Measurements from ENCODE around the gene DUOX1. TPM values are rescaled to one million over a fixed set of nuclear protein-coding genes. Genes with fewer than 3 reads are reported as not detected.

Gene DUOX1
- total and polyA plus RNA-seq, 7 experiments from 2014 or later, result 0.05 to 2.0 (median 0.76) TPM; not detected in 3

DNA sequence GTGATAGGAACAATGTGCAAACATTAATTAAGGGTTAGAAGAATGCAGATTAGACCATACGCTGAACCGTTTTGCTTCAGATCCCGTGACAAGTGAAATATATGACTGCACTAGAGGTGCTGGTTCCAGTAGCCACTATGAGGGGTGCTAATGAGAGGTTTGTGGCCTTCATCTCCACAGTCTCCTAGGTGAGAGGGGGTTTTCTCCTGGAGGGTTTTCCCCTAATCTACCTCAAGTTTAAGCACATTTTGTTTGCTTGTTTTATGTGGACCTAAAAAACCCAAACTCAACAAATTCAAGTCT is 71.7 kb downstream of the DUOX1 start:
- intact Hi-C loops (cut with micrococcal nuclease), result loop anchor here (2.0 to 10.0 kb wide), 6 partner anchors 77 to 913 kb away; partner anchors contain the start of genes CTDSPL2 (in 1 of the 2), DUOX1 (in 1 of the 2), DUOXA1 (in 1 of the 2) and GOLM2 (in 1 of the 2)
- H3K27me3 ChIP-seq (ENCODE audit: control insufficient read depth in 2 of 2, insufficient read depth in 2 of 2, low read length in 2 of 2), result no peaks in the 10 kb centered on the region
- peak overlapping the region; percentile 90 for H3K27ac ChIP-seq (ENCODE audit: low read depth, low read length)
- Mint-ChIP-seq H3K36me3 (peaks cover 0 to 5% (median 0%) of the 10 kb centered on the region in 5 donors), H3K4me3 (no peak overlapping the region), H3K27ac (no peak overlapping the region), H3K27me3 (peaks cover 0 to 22% (median 0%) of the 10 kb centered on the region in 5 donors), H3K4me1 (peaks cover 0 to 23% (median 10%) of the 10 kb centered on the region in 7 donors), H3K9me3 (peaks cover 0 to 16% (median 0%) of the 10 kb centered on the region in 11 donors)
- peak overlapping the region; percentile 69 for H3K4me3 ChIP-seq (ENCODE audit: low read length)
- H3K36me3 ChIP-seq (ENCODE audit: control insufficient read depth in 2 of 3, insufficient read depth in 3 of 3, low read length in 3 of 3), result no peaks in the 10 kb centered on the region
- POLR2A ChIA-PET, result interaction anchor here (0.5 to 8.8 kb wide), 12 partner anchors 8 to 793 kb away, joined by 3 to 177 read pairs (median 10); partner anchors contain the start of genes BLOC1S6, EIF3J and SHF
- DNase-seq, result peak in 1 of 9 donors; percentile 24
- H3K4me1 ChIP-seq (ENCODE audit: control insufficient read depth in 2 of 2, insufficient read depth in 2 of 2, low read length in 2 of 2), result peaks cover 9 to 10% of the 10 kb centered on the region in 2 donors
- no peaks in the 10 kb centered on the region for H3K9me3 ChIP-seq (ENCODE audit: control insufficient read depth in 2 of 3, low read length in 3 of 3)
- CTCF ChIA-PET, result interaction anchor here (1.1 to 2.3 kb wide), 5 partner anchors 11 to 201 kb away, joined by 3 to 10 read pairs (median 7); a partner anchor contains a TSS
- no peak for ATAC-seq

DNA sequence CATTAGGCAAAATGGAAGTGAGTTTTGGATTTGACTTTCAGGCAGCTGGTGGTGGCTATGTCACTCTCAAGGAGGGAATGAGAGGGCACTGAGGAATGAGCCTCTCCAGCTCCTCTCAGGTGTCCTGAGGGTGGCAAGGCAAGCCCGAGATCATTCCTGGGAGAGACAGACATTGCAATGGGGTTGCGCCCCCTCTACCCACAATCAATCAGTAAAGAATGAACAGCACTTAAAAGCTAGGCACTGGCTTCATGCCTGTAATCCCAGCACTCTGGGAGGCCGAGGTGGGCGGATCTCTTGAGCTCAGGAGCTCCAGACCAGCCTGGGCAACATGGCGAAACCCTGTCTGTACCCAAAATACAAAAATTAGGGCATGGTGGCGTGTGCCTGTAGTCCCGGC is 72.1 kb downstream of the DUOX1 start:
- no peak for DNase-seq
- no peak overlapping the region for H3K4me3 ChIP-seq (ENCODE audit: low read length)
- intact Hi-C loops (cut with micrococcal nuclease), result loop anchor here (2.0 to 10.0 kb wide), 6 partner anchors 77 to 913 kb away; partner anchors contain the start of genes CTDSPL2 (in 1 of the 2), DUOX1 (in 1 of the 2), DUOXA1 (in 1 of the 2) and GOLM2 (in 1 of the 2)
- Mint-ChIP-seq H3K27me3 (peaks cover 0 to 24% (median 3%) of the 10 kb centered on the region in 5 donors), H3K9me3 (peaks cover 0 to 16% (median 0%) of the 10 kb centered on the region in 11 donors), H3K4me3 (no peak overlapping the region), H3K36me3 (peaks cover 0 to 5% (median 0%) of the 10 kb centered on the region in 5 donors), H3K4me1 (peaks cover 0 to 23% (median 10%) of the 10 kb centered on the region in 7 donors), H3K27ac (no peak overlapping the region)
- H3K27ac ChIP-seq (ENCODE audit: low read depth, low read length), result peak overlapping the region; percentile 90
- H3K27me3 ChIP-seq (ENCODE audit: control insufficient read depth in 2 of 2, insufficient read depth in 2 of 2, low read length in 2 of 2), result no peaks in the 10 kb centered on the region
- H3K36me3 ChIP-seq (ENCODE audit: control insufficient read depth in 2 of 3, insufficient read depth in 3 of 3, low read length in 3 of 3), result no peaks in the 10 kb centered on the region
- ChIA-PET CTCF (interaction anchor here (1.7 to 2.3 kb wide), 3 partner anchors 38 to 200 kb away, joined by 7 to 10 read pairs (median 7); a partner anchor contains a TSS), POLR2A (interaction anchor here (2.0 to 8.8 kb wide), 7 partner anchors 8 to 385 kb away, joined by 8 to 177 read pairs (median 16); partner anchors contain the start of genes BLOC1S6 and SHF)
- H3K4me1 ChIP-seq (ENCODE audit: control insufficient read depth in 2 of 2, insufficient read depth in 2 of 2, low read length in 2 of 2), result peaks cover 9 to 10% of the 10 kb centered on the region in 2 donors
- no peaks in the 10 kb centered on the region for H3K9me3 ChIP-seq (ENCODE audit: control insufficient read depth in 2 of 3, low read length in 3 of 3)
- no peak for ATAC-seq

DNA sequence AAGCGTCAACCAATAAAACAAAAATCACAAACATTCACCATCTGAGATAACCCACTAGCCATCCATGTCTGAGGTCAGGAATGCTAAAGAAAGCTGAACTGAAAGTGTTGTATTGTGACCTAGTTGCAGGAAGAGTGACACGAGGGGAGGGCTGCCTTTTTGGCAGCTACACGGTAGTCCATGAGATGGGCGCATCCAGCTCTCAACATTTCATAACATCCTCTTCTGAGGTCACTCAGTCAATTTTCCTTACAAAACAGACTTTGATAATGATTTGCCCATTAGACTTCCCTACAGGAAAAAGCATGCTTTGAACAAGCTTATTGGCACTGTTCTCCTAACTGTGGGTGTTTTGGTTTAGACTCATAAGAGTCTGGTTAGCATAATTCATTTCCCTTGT is 73.4 kb downstream of the DUOX1 start:
- ATAC-seq (no peak), DNase-seq (no peak)
- Histone ChIP-seq H3K4me3 (ENCODE audit: low read length) (no peak overlapping the region), H3K36me3 (ENCODE audit: control insufficient read depth in 2 of 3, insufficient read depth in 3 of 3, low read length in 3 of 3) (no peaks in the 10 kb centered on the region), H3K27me3 (ENCODE audit: control insufficient read depth in 2 of 2, insufficient read depth in 2 of 2, low read length in 2 of 2) (no peaks in the 10 kb centered on the region), H3K9me3 (ENCODE audit: control insufficient read depth in 2 of 3, low read length in 3 of 3) (no peaks in the 10 kb centered on the region), H3K27ac (ENCODE audit: low read depth, low read length) (no peak overlapping the region), H3K4me1 (ENCODE audit: control insufficient read depth in 2 of 2, insufficient read depth in 2 of 2, low read length in 2 of 2) (peaks cover 9 to 10% of the 10 kb centered on the region in 2 donors)
- CTCF ChIA-PET, result interaction anchor here (0.7 to 3.0 kb wide), 5 partner anchors 36 to 199 kb away, joined by 3 to 15 read pairs (median 7); a partner anchor contains a TSS
- peak overlapping the region in 1 of 9 donors; percentile 14 for H3K27ac Mint-ChIP-seq
- H3K9me3 Mint-ChIP-seq, result peaks cover 0 to 14% (median 0%) of the 10 kb centered on the region in 11 donors
- intact Hi-C loops (cut with micrococcal nuclease), result loop anchor here (5.0 to 10.0 kb wide), 4 partner anchors 78 to 776 kb away; partner anchors contain the start of genes CTDSPL2 (in 1 of the 2), DUOX1 (in 1 of the 2), DUOXA1 (in 1 of the 2) and SQOR (in 1 of the 2)
- peaks cover 3 to 31% (median 10%) of the 10 kb centered on the region in 5 donors for H3K27me3 Mint-ChIP-seq
- peaks cover 0 to 5% (median 0%) of the 10 kb centered on the region in 5 donors for H3K36me3 Mint-ChIP-seq
- no peak overlapping the region for H3K4me3 Mint-ChIP-seq
- POLR2A ChIA-PET, result interaction anchor here (0.7 to 8.8 kb wide), 4 partner anchors 18 to 410 kb away, joined by 3 to 177 read pairs (median 40); partner anchors contain the start of gene SHF
- peaks cover 0 to 22% (median 7%) of the 10 kb centered on the region in 7 donors for H3K4me1 Mint-ChIP-seq

DNA sequence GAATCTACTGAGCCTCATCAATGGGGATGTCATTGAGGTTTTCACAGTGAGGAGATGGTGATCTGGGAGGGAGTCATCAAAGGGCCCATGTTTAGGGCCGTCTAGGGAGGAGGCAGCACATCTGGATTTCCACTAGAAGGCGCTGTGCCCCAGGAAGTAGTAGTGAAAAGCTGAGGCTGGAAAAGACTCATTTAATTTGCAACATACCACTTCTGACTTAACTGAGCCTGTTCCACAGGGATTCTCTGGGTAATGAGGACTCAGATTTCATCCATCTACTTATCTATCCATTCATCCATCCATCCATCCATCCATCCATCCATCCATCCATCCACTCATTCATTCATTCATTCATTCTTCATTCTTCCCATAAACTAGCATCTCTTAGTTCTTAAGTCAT is 75.4 kb downstream of the DUOX1 start:
- intact Hi-C loops (cut with micrococcal nuclease), result loop anchor here (1.0 to 10.0 kb wide), 4 partner anchors 80 to 252 kb away; partner anchors contain the start of genes DUOX1 (in 1 of the 2) and DUOXA1 (in 1 of the 2)
- Histone ChIP-seq H3K4me3 (ENCODE audit: low read length) (no peak overlapping the region), H3K27me3 (ENCODE audit: control insufficient read depth in 2 of 2, insufficient read depth in 2 of 2, low read length in 2 of 2) (no peaks in the 10 kb centered on the region), H3K9me3 (ENCODE audit: control insufficient read depth in 2 of 3, low read length in 3 of 3) (no peaks in the 10 kb centered on the region), H3K36me3 (ENCODE audit: control insufficient read depth in 2 of 3, insufficient read depth in 3 of 3, low read length in 3 of 3) (no peaks in the 10 kb centered on the region), H3K27ac (ENCODE audit: low read depth, low read length) (no peak overlapping the region), H3K4me1 (ENCODE audit: control insufficient read depth in 2 of 2, insufficient read depth in 2 of 2, low read length in 2 of 2) (peaks cover 5% of the 10 kb centered on the region in 2 donors)
- Mint-ChIP-seq H3K9me3 (no peaks in the 10 kb centered on the region), H3K36me3 (no peaks in the 10 kb centered on the region), H3K4me3 (no peak overlapping the region), H3K27me3 (peaks cover 9 to 35% (median 10%) of the 10 kb centered on the region in 5 donors), H3K27ac (peak overlapping the region in 3 of 9 donors; percentile 12 to 28 (median 19)), H3K4me1 (peaks cover 0 to 8% (median 4%) of the 10 kb centered on the region in 7 donors)
- ChIA-PET CTCF (interaction anchor here (0.9 to 3.0 kb wide), 8 partner anchors 15 to 196 kb away, joined by 3 to 15 read pairs (median 3); partner anchors contain the start of gene SHF), POLR2A (interaction anchor here (0.6 to 8.8 kb wide), 3 partner anchors 20 to 782 kb away, joined by 3 to 177 read pairs (median 5); partner anchors contain the start of gene SHF)
- DNase-seq, result peak in 8 of 9 donors; percentile 31 to 61 (median 46)
- peak; percentile 27 for ATAC-seq

DNA sequence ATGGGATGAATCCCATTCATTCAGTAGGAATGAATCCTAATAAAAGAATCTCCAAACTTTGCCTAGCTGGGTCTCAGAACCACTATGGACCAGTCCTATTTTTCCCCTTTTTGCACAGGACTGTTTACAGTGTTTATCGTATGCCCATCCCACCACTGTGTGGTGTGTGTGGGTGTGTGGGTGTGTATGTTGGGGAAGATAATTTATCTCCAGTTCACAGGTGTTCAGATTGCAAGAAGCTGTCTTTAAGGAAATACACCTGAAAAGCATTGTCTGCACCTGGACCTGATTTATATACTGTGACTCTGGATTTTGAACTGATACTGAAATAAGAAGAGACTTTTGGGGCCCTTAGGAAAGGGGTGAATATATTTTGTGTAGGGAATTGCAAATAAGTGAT is 82.7 kb downstream of the DUOX1 start:
- ATAC-seq (no peak), DNase-seq (no peak)
- Histone ChIP-seq H3K27ac (ENCODE audit: low read depth, low read length) (no peak overlapping the region), H3K4me1 (ENCODE audit: control insufficient read depth in 2 of 2, insufficient read depth in 2 of 2, low read length in 2 of 2) (no peaks in the 10 kb centered on the region), H3K9me3 (ENCODE audit: control insufficient read depth in 2 of 3, low read length in 3 of 3) (no peaks in the 10 kb centered on the region), H3K27me3 (ENCODE audit: control insufficient read depth in 2 of 2, insufficient read depth in 2 of 2, low read length in 2 of 2) (no peaks in the 10 kb centered on the region), H3K4me3 (ENCODE audit: low read length) (no peak overlapping the region), H3K36me3 (ENCODE audit: control insufficient read depth in 2 of 3, insufficient read depth in 3 of 3, low read length in 3 of 3) (no peaks in the 10 kb centered on the region)
- Mint-ChIP-seq H3K4me3 (no peak overlapping the region), H3K27me3 (peaks cover 1 to 26% (median 9%) of the 10 kb centered on the region in 5 donors), H3K4me1 (no peaks in the 10 kb centered on the region), H3K36me3 (no peaks in the 10 kb centered on the region), H3K9me3 (peaks cover 0 to 4% (median 0%) of the 10 kb centered on the region in 11 donors), H3K27ac (no peak overlapping the region)
- CTCF ChIA-PET, result interaction anchor here (0.8 kb wide), 1 partner anchor 11 kb away, joined by 3 read pairs; no protein-coding TSS in a partner anchor
- intact Hi-C loops (cut with micrococcal nuclease), result no loop called here
- POLR2A ChIA-PET, result no interaction called here
